Mesenchymal stem cell (in vitro differentiated cells and primary cell): ENCODE measurements around the gene MALRD1.

ENCODE experiments used
- DNase-seq: peaks from one replicate; pipeline ENCODE4 v3.0.0-alpha.2; 2013
- H2AFZ ChIP-seq: one replicate; pipeline ENCODE4 v1.6.1; 2013; ENCODE audit warnings: low read depth, mild to moderate bottlenecking, control low read depth, inconsistent platforms, low read length, moderate library complexity
- H2AK5ac ChIP-seq: 2 replicates; pipeline ENCODE4 v1.6.1; 2013; ENCODE audit warnings: low read length, moderate library complexity, mild to moderate bottlenecking, inconsistent platforms; ENCODE audit not compliant: severe bottlenecking
- H2BK120ac ChIP-seq: one replicate; pipeline ENCODE4 v1.6.1; 2013; ENCODE audit warnings: low read depth, mild to moderate bottlenecking, inconsistent platforms, low read length, moderate library complexity
- H2BK12ac ChIP-seq, 2 experiments: one replicate each; pipeline ENCODE4 v1.6.1; 2013; ENCODE audit warnings: inconsistent platforms in 2 of 2, low read length in 2 of 2, mild to moderate bottlenecking in 2 of 2, moderate library complexity in 2 of 2, control low read depth in 1 of 2
- H2BK15ac ChIP-seq: one replicate; pipeline ENCODE4 v1.6.1; 2013; ENCODE audit warnings: mild to moderate bottlenecking, low read depth, inconsistent platforms; ENCODE audit not compliant: poor library complexity, severe bottlenecking
- H2BK5ac ChIP-seq: 2 replicates; pipeline ENCODE4 v1.6.1; 2013; ENCODE audit warnings: low read depth, mild to moderate bottlenecking, low read length, control low read depth, inconsistent platforms; ENCODE audit not compliant: poor library complexity, severe bottlenecking
- H3K14ac ChIP-seq, 2 experiments: one replicate each; pipeline ENCODE4 v1.6.1; 2013; ENCODE audit warnings: inconsistent platforms in 2 of 2, low read length in 2 of 2, control low read depth in 1 of 2, mild to moderate bottlenecking in 1 of 2, moderate library complexity in 1 of 2
- H3K18ac ChIP-seq, 2 experiments: one replicate each; pipeline ENCODE4 v1.6.1; 2013; ENCODE audit warnings: inconsistent platforms in 2 of 2, low read length in 2 of 2, control low read depth in 1 of 2, low read depth in 1 of 2, mild to moderate bottlenecking in 1 of 2
- H3K23ac ChIP-seq, 2 experiments: one replicate each; pipeline ENCODE4 v1.6.1; 2013; ENCODE audit warnings: inconsistent platforms in 2 of 2, low read length in 2 of 2, mild to moderate bottlenecking in 2 of 2, moderate library complexity in 2 of 2, control low read depth in 1 of 2
- H3K27ac ChIP-seq: 2 replicates; pipeline ENCODE4 v1.5.1; 2013; ENCODE audit warnings: mild to moderate bottlenecking, moderate library complexity, low read length, control low read depth, inconsistent platforms; ENCODE audit not compliant: poor library complexity, severe bottlenecking
- H3K27me3 ChIP-seq, 2 experiments: 2 replicates each; pipeline versions ENCODE4 v1.6.1 to v1.7.0; 2013; ENCODE audit warnings: low read length in 2 of 2, mild to moderate bottlenecking in 2 of 2, moderate library complexity in 2 of 2, control low read depth in 1 of 2, inconsistent platforms in 1 of 2; ENCODE audit not compliant: control insufficient read depth in 1 of 2, insufficient read depth in 1 of 2
- H3K36me3 ChIP-seq, 2 experiments: 2 replicates each; pipeline versions ENCODE4 v1.6.1 to v1.7.0; 2013; ENCODE audit warnings: low read length in 2 of 2, control low read depth in 1 of 2, inconsistent platforms in 1 of 2, low read depth in 1 of 2, mild to moderate bottlenecking in 1 of 2; ENCODE audit not compliant: insufficient read depth in 2 of 2, control insufficient read depth in 1 of 2
- H3K4ac ChIP-seq, 2 experiments: one replicate each; pipeline ENCODE4 v1.6.1; 2013; ENCODE audit warnings: inconsistent platforms in 2 of 2, low read length in 2 of 2, mild to moderate bottlenecking in 2 of 2, moderate library complexity in 2 of 2, control low read depth in 1 of 2, low read depth in 1 of 2
- H3K4me1 ChIP-seq: 2 replicates; pipeline ENCODE4 v1.6.1; 2013; ENCODE audit warnings: low read depth, low read length, control low read depth; ENCODE audit not compliant: control insufficient read depth, insufficient read depth
- H3K4me2 ChIP-seq: 2 replicates; pipeline ENCODE4 v1.6.1; 2013; ENCODE audit warnings: low read length, mild to moderate bottlenecking, inconsistent platforms; ENCODE audit not compliant: poor library complexity, severe bottlenecking
- H3K4me3 ChIP-seq, 2 experiments: 2 replicates each; pipeline versions ENCODE4 v1.5.1 to v1.7.0; 2013; ENCODE audit warnings: low read length in 2 of 2, mild to moderate bottlenecking in 2 of 2, control low read depth in 1 of 2, low read depth in 1 of 2; ENCODE audit not compliant: insufficient read depth in 1 of 2
- H3K79me1 ChIP-seq: replicated peaks from 2 replicates; pipeline ENCODE4 v1.6.1; 2013; ENCODE audit warnings: mild to moderate bottlenecking, control low read depth, low read length, inconsistent platforms; ENCODE audit not compliant: poor library complexity, severe bottlenecking
- H3K9ac ChIP-seq: 2 replicates; pipeline ENCODE4 v1.7.0; 2013; ENCODE audit warnings: mild to moderate bottlenecking, low read length, moderate library complexity
- H3K9me3 ChIP-seq: 2 replicates; pipeline ENCODE4 v1.7.0; 2013; ENCODE audit warnings: mild to moderate bottlenecking, low read length; ENCODE audit not compliant: control insufficient read depth
- H4K8ac ChIP-seq: one replicate; pipeline ENCODE4 v1.6.1; 2013; ENCODE audit warnings: inconsistent platforms, mild to moderate bottlenecking, low read length, moderate library complexity
- H4K91ac ChIP-seq: one replicate; pipeline ENCODE4 v1.6.1; 2013; ENCODE audit warnings: mild to moderate bottlenecking, low read length, inconsistent platforms
- WGBS: methylation state at CpG from one replicate; pipeline ENCODE4 v1.1.7; 2013; ENCODE audit warnings: mixed read lengths; 5-methylcytosine and 5-hydroxymethylcytosine counted together

Gene MALRD1

GRCh38 chr10:19663344-19663743 is 614.7 kb downstream of the MALRD1 start:
- WGBS, result 100% methylated on average over 1 of the region's 1 CpG
- no peak overlapping the region for H2BK15ac ChIP-seq

GRCh38 chr10:19668116-19668515 is 619.5 kb downstream of the MALRD1 start:
- H3K27me3 ChIP-seq, result no peaks in the 10 kb centered on the region
- peaks cover 4% of the 10 kb centered on the region for H3K9me3 ChIP-seq
- no peak overlapping the region for H4K91ac ChIP-seq
- no peak for DNase-seq
- H2AK5ac ChIP-seq, result peak overlapping the region; percentile 49
- H3K36me3 ChIP-seq, result no peaks in the 10 kb centered on the region
- 85% methylated on average over 3 of the region's 5 CpGs for WGBS
- no peak overlapping the region for H2BK5ac ChIP-seq
- H3K9ac ChIP-seq, result no peak overlapping the region
- H3K79me1 ChIP-seq, result no peaks in the 10 kb centered on the region
- H3K27ac ChIP-seq, result no peak overlapping the region
- no peak overlapping the region for H4K8ac ChIP-seq
- no peak overlapping the region for H3K4me3 ChIP-seq
- H3K18ac ChIP-seq, result no peak overlapping the region
- H3K23ac ChIP-seq, result no peak overlapping the region
- no peak overlapping the region for H2AFZ ChIP-seq
- no peak overlapping the region for H3K4me2 ChIP-seq
- no peak overlapping the region for H2BK15ac ChIP-seq
- H3K4me1 ChIP-seq, result no peaks in the 10 kb centered on the region
- H3K14ac ChIP-seq, result no peak overlapping the region
- no peak overlapping the region for H3K4ac ChIP-seq
- H2BK12ac ChIP-seq, result no peak overlapping the region
- H2BK120ac ChIP-seq, result no peak overlapping the region

More at GRCh38 chr10:19663344-19663743, 614.7 kb downstream of the MALRD1 start:
- Histone ChIP-seq H3K4me1 (no peaks in the 10 kb centered on the region), H3K14ac (no peak overlapping the region), H3K27me3 (no peaks in the 10 kb centered on the region), H2BK120ac (no peak overlapping the region), H4K91ac (no peak overlapping the region), H3K9me3 (peaks cover 4% of the 10 kb centered on the region), H2AFZ (no peak overlapping the region), H3K4me2 (no peak overlapping the region), H2BK12ac (no peak overlapping the region), H3K4ac (no peak overlapping the region), H3K23ac (no peak overlapping the region), H2BK5ac (no peak overlapping the region), H3K27ac (no peak overlapping the region), H3K36me3 (no peaks in the 10 kb centered on the region), H3K79me1 (no peaks in the 10 kb centered on the region), H3K18ac (no peak overlapping the region), H3K4me3 (no peak overlapping the region), H3K9ac (no peak overlapping the region), H2AK5ac (no peak overlapping the region), H4K8ac (no peak overlapping the region)
- DNase-seq, result no peak

- no peak for DNase-seq
- Histone ChIP-seq H2AK5ac (no peak overlapping the region), H3K27ac (no peak overlapping the region), H4K8ac (no peak overlapping the region), H3K14ac (no peak overlapping the region), H2BK120ac (no peak overlapping the region), H3K79me1 (no peaks in the 10 kb centered on the region), H3K18ac (no peak overlapping the region), H3K27me3 (no peaks in the 10 kb centered on the region), H2AFZ (no peak overlapping the region), H4K91ac (no peak overlapping the region), H3K36me3 (no peaks in the 10 kb centered on the region), H3K4me3 (no peak overlapping the region), H3K4ac (no peak overlapping the region), H3K23ac (no peak overlapping the region), H3K4me1 (no peaks in the 10 kb centered on the region), H2BK12ac (peak overlapping the region in 1 of 2 experiments; percentile 54), H3K9me3 (peaks cover 7% of the 10 kb centered on the region), H2BK5ac (no peak overlapping the region), H2BK15ac (no peak overlapping the region), H3K9ac (no peak overlapping the region), H3K4me2 (no peak overlapping the region)
- 87% methylated on average over 2 of the region's 4 CpGs for WGBS
These were observed 627.5 kb downstream of the MALRD1 start for GRCh38 chr10:19676063-19676462.

GRCh38 chr10:19683356-19683755 is 634.8 kb downstream of the MALRD1 start:
- WGBS, result 88% methylated on average over 2 of the region's 3 CpGs

More at GRCh38 chr10:19683356-19683755, 634.8 kb downstream of the MALRD1 start:
- Histone ChIP-seq H2BK5ac (no peak overlapping the region), H2BK120ac (no peak overlapping the region), H3K27ac (peak overlapping the region; percentile 8), H2BK15ac (no peak overlapping the region), H3K27me3 (no peaks in the 10 kb centered on the region), H2AFZ (no peak overlapping the region), H2AK5ac (no peak overlapping the region), H4K8ac (no peak overlapping the region), H3K4me3 (no peak overlapping the region), H3K18ac (no peak overlapping the region), H3K36me3 (no peaks in the 10 kb centered on the region), H3K4me1 (peaks cover 4% of the 10 kb centered on the region), H2BK12ac (no peak overlapping the region), H3K4ac (no peak overlapping the region), H3K79me1 (no peaks in the 10 kb centered on the region), H3K9me3 (peaks cover 10% of the 10 kb centered on the region), H4K91ac (no peak overlapping the region), H3K14ac (no peak overlapping the region), H3K23ac (no peak overlapping the region), H3K4me2 (no peak overlapping the region), H3K9ac (no peak overlapping the region)
- no peak for DNase-seq
